WERI-Rb-1 (cell line): ENCODE measurements around the gene PCMTD2.

ENCODE experiments used
- DNase-seq: peaks from one replicate; pipeline ENCODE4 v3.0.0-alpha.2; 2020
- H3K27ac ChIP-seq: fragments of 250-450 bp; sonication (Bioruptor Pico); 2 replicates; pipeline ENCODE4 v1.5.1; 2020; ENCODE audit warnings: mild to moderate bottlenecking, moderate library complexity
- H3K27me3 ChIP-seq: fragments of 250-450 bp; sonication (Bioruptor Pico); 2 replicates; pipeline ENCODE4 v1.5.1; 2021; ENCODE audit warnings: mild to moderate bottlenecking, low read depth, moderate library complexity; ENCODE audit not compliant: insufficient read depth, severe bottlenecking
- H3K36me3 ChIP-seq: fragments of 250-450 bp; sonication (Bioruptor Pico); 2 replicates; pipeline ENCODE4 v1.5.1; 2020; ENCODE audit warnings: mild to moderate bottlenecking, moderate library complexity
- H3K4me3 ChIP-seq: 2 replicates; pipeline ENCODE4 v1.5.1; 2011; ENCODE audit warnings: low read depth, mild to moderate bottlenecking, control low read depth, low read length
- H3K9me3 ChIP-seq: fragments of 250-450 bp; sonication (Bioruptor Pico); 2 replicates; pipeline ENCODE4 v1.5.1; 2021; ENCODE audit warnings: mild to moderate bottlenecking, moderate library complexity; ENCODE audit not compliant: severe bottlenecking
- CTCF ChIP-seq: IDR thresholded peaks from 2 replicates; pipeline ENCODE4 v1.5.1; 2011; ENCODE audit warnings: low read depth, mild to moderate bottlenecking, control low read depth, inconsistent platforms, low read length

The PCMTD2 gene

GRCh38 chr20:64229507-64230061, 26.0 kb upstream of the PCMTD2 start:
- Histone ChIP-seq H3K36me3 (peaks cover under 1% of the 10 kb centered on the region; the same call in 1 of the 2 replicates), H3K4me3 (no peak overlapping the region), H3K9me3 (no peaks in the 10 kb centered on the region), H3K27ac (no peak overlapping the region), H3K27me3 (no peaks in the 10 kb centered on the region)
- DNase-seq, result no peak
- no peak for TF ChIP-seq CTCF

GRCh38 chr20:64230461-64231145, 24.9 kb upstream of the PCMTD2 start:
- DNase-seq, result no peak
- H3K4me3 ChIP-seq, result no peak overlapping the region
- H3K27me3 ChIP-seq, result no peaks in the 10 kb centered on the region
- H3K27ac ChIP-seq, result no peak overlapping the region
- no peaks in the 10 kb centered on the region for H3K9me3 ChIP-seq
- H3K36me3 ChIP-seq, result no peaks in the 10 kb centered on the region; the same call in 1 of the 2 replicates
- TF ChIP-seq CTCF, result no peak

- Histone ChIP-seq H3K27me3 (no peaks in the 10 kb centered on the region), H3K9me3 (no peaks in the 10 kb centered on the region), H3K27ac (no peak overlapping the region), H3K4me3 (no peak overlapping the region), H3K36me3 (no peaks in the 10 kb centered on the region; the same call in 1 of the 2 replicates)
- DNase-seq, result no peak
- no peak for TF ChIP-seq CTCF
Measured at GRCh38 chr20:64231621-64232550, 23.7 kb upstream of the PCMTD2 start.

- H3K27ac ChIP-seq, result no peak overlapping the region
- no peaks in the 10 kb centered on the region for H3K27me3 ChIP-seq
- H3K4me3 ChIP-seq, result no peak overlapping the region
- no peaks in the 10 kb centered on the region for H3K9me3 ChIP-seq
- no peaks in the 10 kb centered on the region for H3K36me3 ChIP-seq
- no peak for TF ChIP-seq CTCF
- DNase-seq, result no peak
Measured at GRCh38 chr20:64232794-64233193, 22.8 kb upstream of the PCMTD2 start.

- H3K36me3 ChIP-seq, result no peaks in the 10 kb centered on the region
- no peak for DNase-seq
- no peaks in the 10 kb centered on the region for H3K27me3 ChIP-seq
- no peaks in the 10 kb centered on the region for H3K9me3 ChIP-seq
- TF ChIP-seq CTCF, result no peak
- H3K27ac ChIP-seq, result no peak overlapping the region
- no peak overlapping the region for H3K4me3 ChIP-seq
Measured at GRCh38 chr20:64233725-64234124, 21.8 kb upstream of the PCMTD2 start.
